Bronchial epithelial cell (primary cell): ENCODE results near the gene ZBTB8B. TPM values are rescaled to one million over a fixed set of nuclear protein-coding genes. Genes with fewer than 3 reads are reported as not detected.

Experiments used
- DNase-seq: peaks from one replicate; pipeline ENCODE4 v3.0.0-alpha.2; 2010; ENCODE audit warnings: low read depth
- FAIRE-seq: peaks from 2 replicates; lab custom pipeline; 2011; peaks lifted over from hg19 to GRCh38; lab: Jason Lieb, UNC
- H3K27me3 ChIP-seq: 2 replicates; pipeline ENCODE4 v1.5.1; 2011; ENCODE audit warnings: low read length; ENCODE audit not compliant: control insufficient read depth, insufficient read depth
- H3K36me3 ChIP-seq: 2 replicates; pipeline ENCODE4 v1.5.1; 2011; ENCODE audit warnings: low read length; ENCODE audit not compliant: control insufficient read depth, insufficient read depth
- H3K4me3 ChIP-seq: 2 replicates; pipeline ENCODE4 v1.5.1; 2011; ENCODE audit warnings: mild to moderate bottlenecking, low read depth, low read length, control low read depth
- CTCF ChIP-seq: IDR thresholded peaks from 2 replicates; pipeline ENCODE4 v1.5.1; 2011; ENCODE audit warnings: mild to moderate bottlenecking, moderate library complexity, low read length, control low read depth, inconsistent platforms; ENCODE audit not compliant: insufficient read depth, severe bottlenecking
- total RNA-seq: library from RNA; depleted of rRNA; stranded (reverse); fragments of >200 nt; gene quantifications from 2 replicates; pipeline ENCODE4 v1.2.1, GENCODE V29; 2014

ZBTB8B gene
- total RNA-seq, 1 donor from 2014 or later = not detected

GRCh38 chr1:32498751-32499150 is 33.9 kb downstream of the ZBTB8B start:
- H3K27me3 ChIP-seq = no peaks in the 10 kb centered on the region
- FAIRE-seq (no peak), DNase-seq (no peak)
- no peak for TF ChIP-seq CTCF
- no peak overlapping the region for H3K4me3 ChIP-seq
- H3K36me3 ChIP-seq = no peaks in the 10 kb centered on the region

GRCh38 chr1:32500387-32501209 is 35.7 kb downstream of the ZBTB8B start:
- no peak for TF ChIP-seq CTCF
- Histone ChIP-seq H3K36me3 (no peaks in the 10 kb centered on the region), H3K4me3 (peak overlapping the region; percentile 50), H3K27me3 (no peaks in the 10 kb centered on the region)
- peak; percentile 40 for DNase-seq
- FAIRE-seq = no peak

GRCh38 chr1:32501865-32502264 is 37.0 kb downstream of the ZBTB8B start:
- no peak for TF ChIP-seq CTCF
- Histone ChIP-seq H3K27me3 (no peaks in the 10 kb centered on the region), H3K4me3 (no peak overlapping the region), H3K36me3 (no peaks in the 10 kb centered on the region)
- no peak for DNase-seq
- FAIRE-seq = no peak

GRCh38 chr1:32503153-32503552 is 38.3 kb downstream of the ZBTB8B start:
- Histone ChIP-seq H3K4me3 (no peak overlapping the region), H3K36me3 (no peaks in the 10 kb centered on the region), H3K27me3 (no peaks in the 10 kb centered on the region)
- TF ChIP-seq CTCF = no peak
- DNase-seq = no peak
- no peak for FAIRE-seq

GRCh38 chr1:32507021-32507420 is 42.1 kb downstream of the ZBTB8B start:
- TF ChIP-seq CTCF = no peak
- Histone ChIP-seq H3K36me3 (no peaks in the 10 kb centered on the region), H3K4me3 (no peak overlapping the region), H3K27me3 (no peaks in the 10 kb centered on the region)
- FAIRE-seq = no peak
- no peak for DNase-seq
